SK-N-DZ (cell line): ENCODE measurements around the gene SHC3.

Source experiments
- DNase-seq: peaks from one replicate; pipeline ENCODE4 v3.0.0-alpha.2; 2015; ENCODE audit warnings: low spot score

SHC3 gene

GRCh38 chr9:88987661-88988060 is 191.0 kb downstream of the SHC3 start:
- no peak for DNase-seq

- no peak for DNase-seq
These were observed 191.8 kb downstream of the SHC3 start for GRCh38 chr9:88986776-88987175.

- no peak for DNase-seq
These were observed 193.0 kb downstream of the SHC3 start for GRCh38 chr9:88985616-88986015.

- DNase-seq: no peak
These were observed 194.1 kb downstream of the SHC3 start for GRCh38 chr9:88984543-88984883.

GRCh38 chr9:88983865-88984542 is 194.6 kb downstream of the SHC3 start:
- no peak for DNase-seq

DNA sequence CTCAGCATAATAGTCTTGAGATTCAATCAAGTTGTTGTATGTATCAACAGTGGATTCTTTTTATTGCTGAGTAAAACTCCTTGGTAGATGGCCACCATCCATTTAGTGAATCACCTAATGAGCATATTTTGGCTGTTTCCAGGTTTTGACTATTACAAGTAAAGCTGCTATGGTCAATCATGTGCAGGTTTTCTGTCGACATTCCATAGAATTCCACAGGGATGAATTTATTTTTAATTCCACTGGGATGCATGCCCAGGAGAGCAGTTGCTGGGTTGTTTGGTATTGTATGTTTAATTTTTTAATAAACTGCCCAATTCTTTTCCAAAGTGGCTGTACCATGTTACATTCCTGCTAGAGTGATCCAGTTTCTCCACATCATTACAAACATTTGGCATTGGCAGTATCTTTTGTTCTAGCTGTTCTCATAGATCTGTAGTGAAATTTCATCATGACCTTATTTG is 197.8 kb downstream of the SHC3 start:
- no peak for DNase-seq

- DNase-seq: no peak
These were observed 198.8 kb downstream of the SHC3 start for GRCh38 chr9:88979791-88980190.

- DNase-seq: no peak
These were observed 199.6 kb downstream of the SHC3 start for GRCh38 chr9:88979021-88979420.

GRCh38 chr9:88978034-88978433 is 200.6 kb downstream of the SHC3 start:
- DNase-seq: no peak

- no peak for DNase-seq
These were observed 201.7 kb downstream of the SHC3 start for GRCh38 chr9:88976890-88977257.

DNA sequence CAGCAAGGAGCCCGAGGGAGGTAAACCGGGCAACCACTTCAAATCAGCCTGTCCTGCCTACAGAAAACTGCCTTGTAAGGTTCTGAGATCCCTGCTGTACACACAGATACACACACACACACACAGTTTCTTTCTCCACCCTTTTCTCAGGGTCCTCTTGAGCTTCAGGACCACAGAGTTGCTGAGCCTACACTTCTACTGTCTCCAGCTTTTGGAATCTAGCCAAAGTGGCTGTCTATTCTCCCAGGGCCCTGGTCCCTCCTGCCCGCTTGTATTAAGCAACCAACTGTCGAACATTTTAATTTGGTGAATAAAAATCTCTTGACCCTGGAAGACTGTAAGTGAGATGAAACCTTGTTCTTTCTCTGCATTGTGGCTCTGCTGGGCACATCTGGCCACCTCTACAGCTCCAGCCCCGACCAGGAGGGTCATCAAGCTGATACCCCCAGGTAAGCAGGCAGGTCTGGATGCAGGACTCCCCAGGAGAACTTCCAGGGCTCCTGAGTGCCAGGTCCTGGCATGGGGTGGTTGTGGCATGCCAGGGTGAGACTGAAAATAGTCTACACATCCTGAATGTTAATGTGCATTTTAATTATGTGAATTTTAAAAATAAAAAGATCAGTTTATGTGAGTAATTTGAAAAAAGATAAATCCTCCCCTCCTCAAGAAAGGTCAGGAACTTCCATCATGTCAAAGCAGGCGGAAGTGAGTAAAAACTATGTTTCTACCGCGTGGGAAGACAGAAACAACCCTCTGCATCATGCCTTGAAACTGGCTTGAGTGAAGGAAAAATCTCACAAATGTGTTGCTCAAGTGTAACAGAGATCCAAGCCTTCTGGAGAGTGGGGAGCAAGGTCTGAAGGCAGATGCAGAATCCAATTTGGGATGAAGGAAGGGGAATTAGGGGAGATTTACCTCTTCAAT is 202.4 kb downstream of the SHC3 start:
- DNase-seq: no peak

GRCh38 chr9:88974641-88975040 is 204.0 kb downstream of the SHC3 start:
- no peak for DNase-seq

DNA sequence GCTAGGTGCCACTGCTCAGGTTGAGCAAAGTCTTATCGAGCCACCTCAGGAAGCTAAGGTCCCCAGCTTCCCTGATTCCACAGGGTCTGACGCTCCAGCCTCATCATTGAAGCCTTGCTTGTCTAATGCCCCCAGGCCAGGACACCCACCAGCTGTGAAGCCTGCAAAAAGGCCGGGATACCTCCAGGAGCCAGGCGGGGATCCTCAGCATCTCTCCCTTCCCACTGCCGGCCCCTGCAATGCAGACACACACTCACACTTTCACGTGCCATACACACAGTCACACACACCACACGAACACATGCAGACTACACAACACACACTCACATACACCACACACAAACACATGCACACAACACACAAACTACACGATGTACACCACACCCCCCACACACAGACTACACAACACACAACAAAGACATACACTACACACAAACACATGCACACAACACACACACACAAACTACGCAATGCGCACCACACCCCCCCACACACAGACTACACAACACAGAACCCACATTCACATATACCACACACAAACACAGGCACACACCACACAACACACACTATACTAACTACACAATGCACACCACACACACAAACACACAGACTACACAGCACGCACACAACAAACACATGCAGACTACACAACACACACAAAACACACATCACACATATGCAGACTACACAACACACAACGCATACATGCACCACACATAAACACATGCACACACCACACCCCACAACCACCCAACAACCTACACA is 205.2 kb downstream of the SHC3 start:
- peak; percentile 41 for DNase-seq

DNA sequence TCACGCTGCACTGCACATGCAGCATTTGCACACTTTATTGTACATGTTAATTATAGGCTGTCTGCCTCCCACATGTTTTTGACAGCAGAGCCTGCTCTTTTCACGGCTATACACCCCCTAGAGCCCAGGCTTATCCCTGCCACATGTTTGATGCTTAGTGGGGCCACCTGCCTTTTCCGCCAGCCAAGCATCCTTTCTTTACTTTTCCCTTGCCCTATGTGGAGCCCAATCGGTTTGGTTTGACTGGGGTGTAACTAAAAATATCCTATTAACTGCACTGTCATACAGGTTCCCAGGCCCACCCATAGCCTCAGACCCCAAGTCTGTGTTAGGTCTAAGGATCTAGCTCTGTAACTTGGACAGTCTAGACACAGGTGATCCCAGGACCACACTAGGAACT is 206.2 kb downstream of the SHC3 start:
- no peak for DNase-seq

GRCh38 chr9:88971131-88971960 is 207.3 kb downstream of the SHC3 start:
- DNase-seq: no peak

- DNase-seq: no peak
These were observed 208.8 kb downstream of the SHC3 start for GRCh38 chr9:88969646-88970373.

GRCh38 chr9:88968799-88969198 is 209.8 kb downstream of the SHC3 start:
- no peak for DNase-seq

GRCh38 chr9:88966894-88967676 is 211.5 kb downstream of the SHC3 start:
- DNase-seq: no peak

- DNase-seq: no peak
These were observed 213.1 kb downstream of the SHC3 start for GRCh38 chr9:88965473-88965872.

GRCh38 chr9:88960632-88961031 is 218.0 kb downstream of the SHC3 start:
- no peak for DNase-seq
